ENCODE data around the gene CELSR1. TPM values are rescaled to one million over a fixed set of nuclear protein-coding genes. Genes with fewer than 3 reads are reported as not detected.

CELSR1 gene
- total RNA-seq, 3 donors from 2014 or later, result 0.96 to 36.7 (median 21.2) TPM

- Histone ChIP-seq H3K27ac (no peak overlapping the region), H3K27me3 (no peaks in the 10 kb centered on the region), H3K4me3 (no peak overlapping the region), H3K36me3 (no peaks in the 10 kb centered on the region), H3K9me3 (no peaks in the 10 kb centered on the region), H3K4me1 (no peaks in the 10 kb centered on the region)
- intact Hi-C loops (cut with DNase I; ENCODE audit: low total_unique reads), result loop anchor here (10.0 kb wide), 1 partner anchor 89 kb away; no protein-coding TSS in a partner anchor
- no peak for DNase-seq (ENCODE audit: low spot score in 2 of 2)
- TF ChIP-seq POLR2A (IDR thresholded peaks at IDR 0.05) (no peak), CTCF (IDR thresholded peaks at IDR 0.05) (no peak), POLR2AphosphoS5 (IDR thresholded peaks at IDR 0.05) (no peak)
Measured at GRCh38 chr22:46585340-46586122, 48.1 kb upstream of the CELSR1 start.

GRCh38 chr22:46584081-46584921 lies 46.9 kb upstream of the CELSR1 start:
- TF ChIP-seq POLR2A (IDR thresholded peaks at IDR 0.05) (no peak), POLR2AphosphoS5 (IDR thresholded peaks at IDR 0.05) (no peak), CTCF (IDR thresholded peaks at IDR 0.05) (no peak)
- Histone ChIP-seq H3K9me3 (no peaks in the 10 kb centered on the region), H3K4me1 (no peaks in the 10 kb centered on the region), H3K27ac (no peak overlapping the region), H3K36me3 (no peaks in the 10 kb centered on the region), H3K4me3 (no peak overlapping the region), H3K27me3 (no peaks in the 10 kb centered on the region)
- intact Hi-C loops (cut with DNase I; ENCODE audit: low total_unique reads), result loop anchor here (10.0 kb wide), 1 partner anchor 90 kb away; no protein-coding TSS in a partner anchor
- no peak for DNase-seq (ENCODE audit: low spot score in 2 of 2)

GRCh38 chr22:46583571-46583970 lies 46.2 kb upstream of the CELSR1 start:
- no peaks in the 10 kb centered on the region for H3K36me3 ChIP-seq
- no peak overlapping the region for H3K27ac ChIP-seq
- H3K9me3 ChIP-seq, result no peaks in the 10 kb centered on the region
- H3K4me1 ChIP-seq, result peaks cover 0 to 3% of the 10 kb centered on the region in 2 donors
- TF ChIP-seq CTCF (IDR thresholded peaks at IDR 0.05), result no peak
- TF ChIP-seq POLR2AphosphoS5 (IDR thresholded peaks at IDR 0.05), result no peak
- H3K27me3 ChIP-seq, result no peaks in the 10 kb centered on the region
- H3K4me3 ChIP-seq, result no peak overlapping the region
- intact Hi-C loops (cut with DNase I; ENCODE audit: low total_unique reads), result loop anchor here (10.0 kb wide), 1 partner anchor 91 kb away; no protein-coding TSS in a partner anchor
- DNase-seq (ENCODE audit: low spot score in 2 of 2), result no peak

GRCh38 chr22:46582281-46582933 lies 45.0 kb upstream of the CELSR1 start:
- Histone ChIP-seq H3K36me3 (no peaks in the 10 kb centered on the region), H3K4me3 (no peak overlapping the region), H3K4me1 (peaks cover 7 to 10% of the 10 kb centered on the region in 2 donors), H3K27ac (no peak overlapping the region), H3K27me3 (no peaks in the 10 kb centered on the region), H3K9me3 (no peaks in the 10 kb centered on the region)
- DNase-seq (ENCODE audit: low spot score in 2 of 2), result no peak
- intact Hi-C loops (cut with DNase I; ENCODE audit: low total_unique reads), result loop anchor here (10.0 kb wide), 1 partner anchor 92 kb away; no protein-coding TSS in a partner anchor
- TF ChIP-seq POLR2AphosphoS5 (IDR thresholded peaks at IDR 0.05) (no peak), CTCF (IDR thresholded peaks at IDR 0.05) (no peak), POLR2A (IDR thresholded peaks at IDR 0.05) (no peak)
